ENCODE measurements around the gene UGT1A9. TPM values are rescaled to one million over a fixed set of nuclear protein-coding genes. Genes with fewer than 3 reads are reported as not detected.

UGT1A9 gene
- total RNA-seq, 4 donors from 2014 or later, result 4.6 to 18.7 (median 10.5) TPM

GRCh38 chr2:233708942-233709341 is 37.2 kb downstream of the UGT1A9 start:
- intact Hi-C loops (cut with DNase I; ENCODE audit: low total_unique reads), result no loop called here
- H3K9me3 ChIP-seq, result no peaks in the 10 kb centered on the region
- DNase-seq, result no peak
- no peak overlapping the region for H3K4me3 ChIP-seq
- no peak overlapping the region for H3K27ac ChIP-seq
- in situ Hi-C loops (cut with MboI; ENCODE audit: low pct_ligation_motif_present in 1 of 4, low pct_unique_long_range_greater_than_20kb in 1 of 4, low sequenced_read_pairs in 3 of 4), result loop anchor here in 1 of 4 donors (25.0 kb wide), 1 partner anchor 247 kb away; no protein-coding TSS in a partner anchor
- no peaks in the 10 kb centered on the region for H3K36me3 ChIP-seq
- 83 to 94% methylated on average over 4 to 5 of the region's 5 CpGs for WGBS, 2 donors (ENCODE audit: low coverage in 1 of 2)
- H3K4me1 ChIP-seq, result peaks cover 0 to 8% (median 4%) of the 10 kb centered on the region in 4 donors
- TF ChIP-seq EP300 (IDR thresholded peaks at IDR 0.05; ENCODE audit: low read depth) (no peak), POLR2AphosphoS5 (IDR thresholded peaks at IDR 0.05) (no peak), POLR2A (IDR thresholded peaks at IDR 0.05) (no peak)
- TF ChIP-seq, protein P1, sequence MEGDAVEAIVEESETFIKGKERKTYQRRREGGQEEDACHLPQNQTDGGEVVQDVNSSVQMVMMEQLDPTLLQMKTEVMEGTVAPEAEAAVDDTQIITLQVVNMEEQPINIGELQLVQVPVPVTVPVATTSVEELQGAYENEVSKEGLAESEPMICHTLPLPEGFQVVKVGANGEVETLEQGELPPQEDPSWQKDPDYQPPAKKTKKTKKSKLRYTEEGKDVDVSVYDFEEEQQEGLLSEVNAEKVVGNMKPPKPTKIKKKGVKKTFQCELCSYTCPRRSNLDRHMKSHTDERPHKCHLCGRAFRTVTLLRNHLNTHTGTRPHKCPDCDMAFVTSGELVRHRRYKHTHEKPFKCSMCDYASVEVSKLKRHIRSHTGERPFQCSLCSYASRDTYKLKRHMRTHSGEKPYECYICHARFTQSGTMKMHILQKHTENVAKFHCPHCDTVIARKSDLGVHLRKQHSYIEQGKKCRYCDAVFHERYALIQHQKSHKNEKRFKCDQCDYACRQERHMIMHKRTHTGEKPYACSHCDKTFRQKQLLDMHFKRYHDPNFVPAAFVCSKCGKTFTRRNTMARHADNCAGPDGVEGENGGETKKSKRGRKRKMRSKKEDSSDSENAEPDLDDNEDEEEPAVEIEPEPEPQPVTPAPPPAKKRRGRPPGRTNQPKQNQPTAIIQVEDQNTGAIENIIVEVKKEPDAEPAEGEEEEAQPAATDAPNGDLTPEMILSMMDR (IDR thresholded peaks at IDR 0.05), result no peak
- H3K27me3 ChIP-seq, result no peaks in the 10 kb centered on the region

GRCh38 chr2:233711312-233712008 is 39.8 kb downstream of the UGT1A9 start:
- peaks cover 0 to 4% (median 1%) of the 10 kb centered on the region in 4 donors for H3K4me1 ChIP-seq
- H3K27me3 ChIP-seq, result no peaks in the 10 kb centered on the region
- intact Hi-C loops (cut with DNase I; ENCODE audit: low total_unique reads), result no loop called here
- peak; percentile 87 for DNase-seq
- H3K9me3 ChIP-seq, result no peaks in the 10 kb centered on the region
- 0 to 40% methylated on average over 1 to 11 of the region's 11 CpGs for WGBS, 2 donors (ENCODE audit: low coverage in 1 of 2)
- H3K4me3 ChIP-seq, result no peak overlapping the region
- no peak for TF ChIP-seq EP300 (IDR thresholded peaks at IDR 0.05; ENCODE audit: low read depth)
- TF ChIP-seq, protein P1 (IDR thresholded peaks at IDR 0.05), result peak; percentile 79 to 88 (median 84)
- in situ Hi-C loops (cut with MboI; ENCODE audit: low pct_ligation_motif_present in 1 of 4, low pct_unique_long_range_greater_than_20kb in 1 of 4, low sequenced_read_pairs in 3 of 4), result loop anchor here in 1 of 4 donors (25.0 kb wide), 1 partner anchor 249 kb away; no protein-coding TSS in a partner anchor
- H3K27ac ChIP-seq, result no peak overlapping the region
- H3K36me3 ChIP-seq, result no peaks in the 10 kb centered on the region

GRCh38 chr2:233712611-233713261 is 41.0 kb downstream of the UGT1A9 start, which contains the start of gene UGT1A5:
UGT1A5 (plus strand) TSS chr2:233712907; CDS start chr2:233712992, 85 bp downstream.
- Histone ChIP-seq H3K27ac (no peak within 1 kb of the TSS), H3K9me3 (no peaks in the 10 kb centered on the region), H3K36me3 (no peaks in the 10 kb centered on the region), H3K4me1 (peaks cover 0 to 4% (median 1%) of the 10 kb centered on the region in 4 donors), H3K27me3 (no peaks in the 10 kb centered on the region), H3K4me3 (no peak within 1 kb of the TSS)
- no peak for DNase-seq
- intact Hi-C loops (cut with DNase I; ENCODE audit: low total_unique reads), result no loop called here
- no peak for TF ChIP-seq EP300 (IDR thresholded peaks at IDR 0.05; ENCODE audit: low read depth)
- no peak for TF ChIP-seq POLR2AphosphoS5 (IDR thresholded peaks at IDR 0.05)
- TF ChIP-seq, protein P1 (IDR thresholded peaks at IDR 0.05), result no peak
- TF ChIP-seq POLR2A (IDR thresholded peaks at IDR 0.05), result no peak
- 76 to 78% methylated on average over 8 to 14 of the region's 14 CpGs for WGBS, 2 donors (ENCODE audit: low coverage in 1 of 2)
- in situ Hi-C loops (cut with MboI; ENCODE audit: low pct_ligation_motif_present in 1 of 4, low pct_unique_long_range_greater_than_20kb in 1 of 4, low sequenced_read_pairs in 3 of 4), result loop anchor here in 1 of 4 donors (25.0 kb wide), 1 partner anchor 250 kb away; no protein-coding TSS in a partner anchor

DNA sequence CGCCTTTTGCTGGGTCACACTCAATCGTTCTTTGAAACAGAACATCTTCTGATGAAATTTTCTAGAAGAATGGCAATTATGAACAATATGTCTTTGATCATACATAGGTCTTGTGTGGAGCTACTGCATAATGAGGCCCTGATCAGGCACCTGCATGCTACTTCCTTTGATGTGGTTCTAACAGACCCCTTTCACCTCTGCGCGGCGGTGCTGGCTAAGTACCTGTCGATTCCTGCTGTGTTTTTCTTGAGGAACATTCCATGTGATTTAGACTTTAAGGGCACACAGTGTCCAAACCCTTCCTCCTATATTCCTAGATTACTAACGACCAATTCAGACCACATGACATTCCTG is 41.5 kb downstream of the UGT1A9 start:
- DNase-seq, result no peak
- in situ Hi-C loops (cut with MboI; ENCODE audit: low pct_ligation_motif_present in 1 of 4, low pct_unique_long_range_greater_than_20kb in 1 of 4, low sequenced_read_pairs in 3 of 4) (loop anchor here in 1 of 4 donors (25.0 kb wide), 1 partner anchor 251 kb away; no protein-coding TSS in a partner anchor), intact Hi-C loops (cut with DNase I; ENCODE audit: low total_unique reads) (no loop called here)
- Histone ChIP-seq H3K9me3 (no peaks in the 10 kb centered on the region), H3K4me1 (peaks cover 0 to 4% (median 1%) of the 10 kb centered on the region in 4 donors), H3K4me3 (no peak overlapping the region), H3K27ac (no peak overlapping the region), H3K36me3 (no peaks in the 10 kb centered on the region), H3K27me3 (no peaks in the 10 kb centered on the region)
- TF ChIP-seq EP300 (IDR thresholded peaks at IDR 0.05; ENCODE audit: low read depth), result no peak
- TF ChIP-seq, protein P1 (IDR thresholded peaks at IDR 0.05), result no peak
- no peak for TF ChIP-seq POLR2A (IDR thresholded peaks at IDR 0.05)
- TF ChIP-seq POLR2AphosphoS5 (IDR thresholded peaks at IDR 0.05), result no peak
- 82 to 84% methylated on average over 4 to 7 of the region's 7 CpGs for WGBS, 2 donors (ENCODE audit: low coverage in 1 of 2)

All from transverse colon (tissue), 4 donors.